MCF 10A (cell line): ENCODE measurements around the gene IMPDH2. TPM values are rescaled to one million over a fixed set of nuclear protein-coding genes. Genes with fewer than 3 reads are reported as not detected.

Source experiments
- Bru-seq: library from RNA; stranded (reverse); fragments of 400-500 nt; gene quantifications from one replicate; lab custom pipeline; 2021; lab: Mats Ljungman, UMichigan
- BruChase-seq, 2 experiments: library from RNA; stranded (reverse); fragments of 400-500 nt; gene quantifications; one replicate each; lab custom pipeline; 2021; lab: Mats Ljungman, UMichigan
- BruUV-seq: library from RNA; stranded (reverse); fragments of 400-500 nt; replicated peaks from 2 replicates; lab custom pipeline; 2021; lab: Mats Ljungman, UMichigan
- CTCF ChIA-PET: fragments of 300-600 bp; sonication (Branson Sonifier 250); formaldehyde crosslinking; extraction: SDS; loops from one replicate; lab custom pipeline; 2021; ENCODE audit warnings: antibody characterized with exemption, inconsistent platforms; lab: Yijun Ruan, JAX
- POLR2A ChIA-PET: fragments of 300-600, 350-650 bp; sonication (Branson Sonifier 250); formaldehyde crosslinking; extraction: SDS; loops from one replicate; lab custom pipeline; 2020; ENCODE audit warnings: antibody characterized with exemption, inconsistent platforms; lab: Yijun Ruan, JAX
- DNase-seq: peaks from one replicate; pipeline ENCODE4 v3.0.0-alpha.2; 2018; ENCODE audit not compliant: unreplicated experiment
- H3K27ac Mint-ChIP-seq: one replicate; pipeline ENCODE4 v1.8.0; 2022; ENCODE audit warnings: mild to moderate bottlenecking, low read depth, mixed read lengths; ENCODE audit not compliant: unreplicated experiment
- H3K27me3 Mint-ChIP-seq: one replicate; pipeline ENCODE4 v1.8.0; 2022; ENCODE audit warnings: mixed read lengths; ENCODE audit not compliant: insufficient read depth, unreplicated experiment
- H3K36me3 Mint-ChIP-seq: one replicate; pipeline ENCODE4 v1.8.0; 2022; ENCODE audit warnings: mild to moderate bottlenecking, moderate library complexity, mixed read lengths; ENCODE audit not compliant: insufficient read depth, unreplicated experiment
- H3K4me1 Mint-ChIP-seq: one replicate; pipeline ENCODE4 v1.8.0; 2022; ENCODE audit warnings: mixed read lengths; ENCODE audit not compliant: insufficient read depth, unreplicated experiment
- H3K4me3 Mint-ChIP-seq: one replicate; pipeline ENCODE4 v1.8.0; 2022; ENCODE audit warnings: mild to moderate bottlenecking, moderate library complexity, mixed read lengths; ENCODE audit not compliant: unreplicated experiment
- H3K9me3 Mint-ChIP-seq: one replicate; pipeline ENCODE4 v1.8.0; 2022; ENCODE audit warnings: mixed read lengths; ENCODE audit not compliant: unreplicated experiment
- CTCF ChIP-seq: fragments of 200-600 bp; IDR thresholded peaks from one replicate; pipeline ENCODE4 v1.8.0; 2022; ENCODE audit warnings: antibody characterized with exemption, mild to moderate bottlenecking; ENCODE audit not compliant: unreplicated experiment
- intact Hi-C: fragments of 100-400 bp; cut with micrococcal nuclease; formaldehyde crosslinking; loops from 2 replicates; pipeline ENCODE4 v1.14.1; 2022
- long read RNA-seq: library from polyadenylated mRNA; stranded (forward); transcript quantifications from one replicate; pipeline ENCODE4 v2.0.0, GENCODE V29; 2022
- total RNA-seq: library from RNA; stranded (reverse); gene quantifications from 2 replicates; pipeline ENCODE4 v1.2.3, GENCODE V29; 2022

The IMPDH2 gene
- total RNA-seq (317 and 476 TPM in 2 replicates), Bru-seq, nascent RNA (percentile 93 among the genes with signal in this experiment), BruChase-seq, experiment 1, labeled RNA remaining after a 6-hour chase (percentile 98 among the genes with signal in this experiment), BruChase-seq, experiment 2, labeled RNA remaining after a 2-hour chase (percentile 95 among the genes with signal in this experiment)
- long read RNA-seq, transcript IMPDH2-201 (14 exons, 1,643 nt): major isoform, 537 of 640 reads
- long read RNA-seq, partial matches to known transcripts: 35 of 640 reads
- long read RNA-seq, other reads (novel, unspliced or antisense): 66 of 640 reads

- Mint-ChIP-seq H3K27ac (peak within 1 kb of the TSS; percentile 99), H3K36me3 (peaks cover 98% of the 10 kb centered on the region), H3K27me3 (no peaks in the 10 kb centered on the region), H3K4me3 (peak within 1 kb of the TSS; percentile 95), H3K9me3 (no peaks in the 10 kb centered on the region), H3K4me1 (peaks cover 40% of the 10 kb centered on the region)
- intact Hi-C loops: loop anchor here (5.0 to 10.0 kb wide), 2 partner anchors 63 to 126 kb away; partner anchors contain the start of gene QRICH1
- POLR2A ChIA-PET: interaction anchor here (0.5 to 2.4 kb wide), 29 partner anchors 9 to 800 kb away, joined by 3 to 47 read pairs (median 4); partner anchors contain the start of genes ARIH2, DALRD3, LAMB2 and NICN1
- peak; percentile 90 for DNase-seq
- TF ChIP-seq CTCF: no peak
- BruUV-seq: TSS peak; percentile 57
- CTCF ChIA-PET: interaction anchor here (0.6 to 1.9 kb wide), 3 partner anchors 40 to 750 kb away, joined by 3 to 7 read pairs (median 3); no protein-coding TSS in a partner anchor
Observed at GRCh38 chr3:49028673-49029562, at the start of gene IMPDH2. TSS of gene IMPDH2 (minus strand) at chr3:49029398. CDS start at chr3:49029350, 48 bp downstream.

- no peak overlapping the region for H3K4me3 Mint-ChIP-seq
- ChIA-PET CTCF (interaction anchor here (0.6 kb wide), 1 partner anchor 217 kb away, joined by 3 read pairs; no protein-coding TSS in a partner anchor), POLR2A (interaction anchor here (0.6 to 0.8 kb wide), 2 partner anchors 11 to 42 kb away, joined by 3 read pairs; no protein-coding TSS in a partner anchor)
- no peaks in the 10 kb centered on the region for H3K9me3 Mint-ChIP-seq
- peaks cover 85% of the 10 kb centered on the region for H3K36me3 Mint-ChIP-seq
- no peak for DNase-seq
- TF ChIP-seq CTCF: no peak
- no TSS peak for BruUV-seq
- no peaks in the 10 kb centered on the region for H3K4me1 Mint-ChIP-seq
- H3K27me3 Mint-ChIP-seq: no peaks in the 10 kb centered on the region
- intact Hi-C loops: no loop called here
- H3K27ac Mint-ChIP-seq: no peak overlapping the region
Observed at GRCh38 chr3:49076646-49077045, 47.4 kb upstream of the IMPDH2 start.

GRCh38 chr3:49076116-49076515 lies 46.9 kb upstream of the IMPDH2 start:
- Mint-ChIP-seq H3K9me3 (no peaks in the 10 kb centered on the region), H3K4me1 (no peaks in the 10 kb centered on the region), H3K36me3 (peaks cover 85% of the 10 kb centered on the region), H3K4me3 (no peak overlapping the region), H3K27ac (no peak overlapping the region), H3K27me3 (no peaks in the 10 kb centered on the region)
- TF ChIP-seq CTCF: no peak
- BruUV-seq: no TSS peak
- no peak for DNase-seq
- intact Hi-C loops: no loop called here
- CTCF ChIA-PET: no interaction called here
- POLR2A ChIA-PET: interaction anchor here (0.8 kb wide), 1 partner anchor 10 kb away, joined by 3 read pairs; no protein-coding TSS in a partner anchor
